Mesodermal cell (in vitro differentiated cells): Measurements from ENCODE around the gene UBXN1.
"Not testable (repeated sequence)": the region's sequence is repeated elsewhere in the genome, so short reads cannot be mapped to it uniquely, and the experiment has no call there.

Source experiments
- H3K27ac ChIP-seq: 2 replicates; pipeline ENCODE4 v1.7.0; 2013; ENCODE audit warnings: mild to moderate bottlenecking, low read depth, low read length, moderate library complexity; ENCODE audit not compliant: severe bottlenecking
- H3K36me3 ChIP-seq: 2 replicates; pipeline ENCODE4 v1.7.1; 2013; ENCODE audit warnings: mild to moderate bottlenecking, low read length, moderate library complexity; ENCODE audit not compliant: control insufficient read depth, insufficient read depth
- H3K4me1 ChIP-seq: one replicate; pipeline ENCODE4 v1.7.1; 2013; ENCODE audit warnings: mild to moderate bottlenecking, low read length; ENCODE audit not compliant: insufficient read depth, control insufficient read depth, poor library complexity, severe bottlenecking
- H3K4me3 ChIP-seq: 2 replicates; pipeline ENCODE4 v1.7.0; 2013; ENCODE audit warnings: low read length, control low read depth, mild to moderate bottlenecking; ENCODE audit not compliant: insufficient read depth, poor library complexity, severe bottlenecking; ENCODE audit errors: extremely low read depth
- H3K9me3 ChIP-seq: 2 replicates; pipeline ENCODE4 v1.7.1; 2013; ENCODE audit warnings: mild to moderate bottlenecking, low read length, moderate library complexity; ENCODE audit not compliant: control insufficient read depth
- WGBS, 2 experiments: methylation state at CpG; one replicate each; pipeline ENCODE4 v1.1.5; 2013; ENCODE audit warnings: missing lambda C conversion rate in 2 of 2; ENCODE audit not compliant: insufficient coverage in 2 of 2; 5-methylcytosine and 5-hydroxymethylcytosine counted together

The UBXN1 gene

GRCh38 chr11:62708392-62708791 lies 29.5 kb upstream of the UBXN1 start:
- Histone ChIP-seq H3K36me3 (peaks cover 60% of the 10 kb centered on the region), H3K9me3 (no peaks in the 10 kb centered on the region), H3K27ac (peak overlapping the region; percentile 98), H3K4me3 (no peak overlapping the region), H3K4me1 (peaks cover 3% of the 10 kb centered on the region)
- 91 to 93% methylated on average over 4 to 5 of the region's 5 CpGs for WGBS, 2 experiments

- H3K4me3 ChIP-seq: peak within 1 kb of the TSS; percentile 51
- WGBS, 2 experiments: 10 to 11% methylated on average over 7 to 9 of the region's 10 CpGs
- peaks cover 60% of the 10 kb centered on the region for H3K36me3 ChIP-seq
- H3K9me3 ChIP-seq: no peaks in the 10 kb centered on the region
- peak within 1 kb of the TSS; percentile 92 for H3K27ac ChIP-seq
- H3K4me1 ChIP-seq: peaks cover 3% of the 10 kb centered on the region
Observed at GRCh38 chr11:62707277-62707861, 28.5 kb upstream of the UBXN1 start, which contains the start of the genes BSCL2 and GNG3. Gene BSCL2 (minus strand): TSS chr11:62707424. CDS start chr11:62707195, 229 bp downstream. Gene GNG3 (plus strand): TSS chr11:62707676. CDS start chr11:62708296, 620 bp downstream.

GRCh38 chr11:62706850-62707247 lies 28.0 kb upstream of the UBXN1 start:
- Histone ChIP-seq H3K4me1 (peaks cover 3% of the 10 kb centered on the region), H3K4me3 (peak overlapping the region; percentile 51), H3K9me3 (no peaks in the 10 kb centered on the region), H3K36me3 (peaks cover 60% of the 10 kb centered on the region), H3K27ac (peak overlapping the region; percentile 92)
- WGBS, 2 experiments: 12 to 15% methylated on average over 5 to 6 of the region's 8 CpGs

GRCh38 chr11:62705880-62706849 lies 27.3 kb upstream of the UBXN1 start:
- 0 to 1% methylated on average over 52 to 71 of the region's 73 CpGs for whole genome bisulfite sequencing, 2 experiments
- H3K36me3 ChIP-seq: peaks cover 60% of the 10 kb centered on the region

GRCh38 chr11:62705413-62705812 lies 26.5 kb upstream of the UBXN1 start:
- Histone ChIP-seq H3K9me3 (no peaks in the 10 kb centered on the region), H3K4me3 (peak overlapping the region; percentile 51), H3K36me3 (peaks cover 60% of the 10 kb centered on the region), H3K27ac (peak overlapping the region; percentile 80), H3K4me1 (peaks cover 3% of the 10 kb centered on the region)
- 75 to 88% methylated on average over 5 to 6 of the region's 7 CpGs for whole genome bisulfite sequencing, 2 experiments

More at GRCh38 chr11:62705880-62706849, 27.3 kb upstream of the UBXN1 start:
- Histone ChIP-seq H3K4me3 (peak overlapping the region; percentile 51), H3K9me3 (no peaks in the 10 kb centered on the region), H3K27ac (peak overlapping the region; percentile 92), H3K4me1 (peaks cover 3% of the 10 kb centered on the region)

- WGBS, 2 experiments: 90 to 100% methylated on average over 2 of the region's 4 CpGs
Observed at GRCh38 chr11:62703921-62704320, 25.0 kb upstream of the UBXN1 start.

GRCh38 chr11:62702246-62702645 lies 23.4 kb upstream of the UBXN1 start:
- 95 to 98% methylated on average over 4 of the region's 11 CpGs for WGBS, 2 experiments
- H3K27ac ChIP-seq: no peak overlapping the region
- no peak overlapping the region for H3K4me3 ChIP-seq
- peaks cover 59% of the 10 kb centered on the region for H3K36me3 ChIP-seq
- no peaks in the 10 kb centered on the region for H3K9me3 ChIP-seq
- H3K4me1 ChIP-seq: no peaks in the 10 kb centered on the region

More at GRCh38 chr11:62703921-62704320, 25.0 kb upstream of the UBXN1 start:
- not testable (repeated sequence) for H3K4me1 ChIP-seq, H3K27ac ChIP-seq, H3K9me3 ChIP-seq, H3K4me3 ChIP-seq
- H3K36me3 ChIP-seq: peaks cover 66% of the 10 kb centered on the region

GRCh38 chr11:62694455-62695167 lies 15.7 kb upstream of the UBXN1 start:
- 72 to 80% methylated on average over 12 to 13 of the region's 14 CpGs for WGBS, 2 experiments
- Histone ChIP-seq H3K4me1 (peaks cover 7% of the 10 kb centered on the region), H3K9me3 (no peaks in the 10 kb centered on the region), H3K4me3 (no peak overlapping the region), H3K36me3 (peaks cover 54% of the 10 kb centered on the region), H3K27ac (no peak overlapping the region)

GRCh38 chr11:62693624-62694023 lies 14.8 kb upstream of the UBXN1 start:
- H3K27ac ChIP-seq, H3K4me3 ChIP-seq, H3K9me3 ChIP-seq: not testable (repeated sequence)
- H3K4me1 ChIP-seq: peaks cover 12% of the 10 kb centered on the region
- 89 to 100% methylated on average over 1 of the region's 4 CpGs for WGBS, 2 experiments
- H3K36me3 ChIP-seq: peaks cover 49% of the 10 kb centered on the region

GRCh38 chr11:62689421-62690183 lies 10.7 kb upstream of the UBXN1 start, which contains the start of gene LRRN4CL:
Gene LRRN4CL (minus strand): TSS chr11:62689530. CDS start chr11:62688508, 1,022 bp downstream.
- Histone ChIP-seq H3K27ac (peak within 1 kb of the TSS; percentile 59), H3K36me3 (peaks cover 45% of the 10 kb centered on the region), H3K4me3 (no peak within 1 kb of the TSS), H3K9me3 (no peaks in the 10 kb centered on the region), H3K4me1 (peaks cover 12% of the 10 kb centered on the region)
- 79 to 95% methylated on average over 6 to 8 of the region's 11 CpGs for WGBS, 2 experiments
